ENCODE measurements around the gene PSME3IP1. TPM values are rescaled to one million over a fixed set of nuclear protein-coding genes. Genes with fewer than 3 reads are reported as not detected.

PSME3IP1 gene
- total RNA-seq, 1 donor from 2014 or later, result 77.8 TPM

- H3K4me1 ChIP-seq, result peaks cover 45% of the 10 kb centered on the region
- no peak overlapping the region for H3K4me3 ChIP-seq
- intact Hi-C loops (cut with DNase I), result no loop called here
- no peak for ATAC-seq
- no peaks in the 10 kb centered on the region for H3K27me3 ChIP-seq
- peaks cover 40% of the 10 kb centered on the region for H3K36me3 ChIP-seq
- TF ChIP-seq CTCF (IDR thresholded peaks at IDR 0.05), result no peak
- H3K9me3 ChIP-seq, result no peaks in the 10 kb centered on the region
- H3K27ac ChIP-seq, result no peak overlapping the region
- DNase-seq, result no peak
These were observed 35.0 kb downstream of the PSME3IP1 start for GRCh38 chr16:57150682-57151330.

GRCh38 chr16:57149391-57149790 lies 36.4 kb downstream of the PSME3IP1 start:
- Histone ChIP-seq H3K4me1 (peaks cover 49% of the 10 kb centered on the region), H3K27ac (peak overlapping the region; percentile 47), H3K9me3 (no peaks in the 10 kb centered on the region), H3K4me3 (no peak overlapping the region), H3K36me3 (peaks cover 26% of the 10 kb centered on the region), H3K27me3 (no peaks in the 10 kb centered on the region)
- ATAC-seq (no peak), DNase-seq (no peak)
- intact Hi-C loops (cut with DNase I), result no loop called here
- no peak for TF ChIP-seq CTCF (IDR thresholded peaks at IDR 0.05)

- no peak for TF ChIP-seq CTCF (IDR thresholded peaks at IDR 0.05)
- Histone ChIP-seq H3K27ac (peak overlapping the region; percentile 68), H3K27me3 (no peaks in the 10 kb centered on the region), H3K4me1 (peaks cover 49% of the 10 kb centered on the region), H3K9me3 (no peaks in the 10 kb centered on the region), H3K4me3 (no peak overlapping the region), H3K36me3 (peaks cover 17% of the 10 kb centered on the region)
- DNase-seq (no peak), ATAC-seq (no peak)
- intact Hi-C loops (cut with DNase I), result no loop called here
These were observed 37.4 kb downstream of the PSME3IP1 start for GRCh38 chr16:57148481-57148880.

GRCh38 chr16:57147381-57148221 lies 38.2 kb downstream of the PSME3IP1 start:
- peak overlapping the region; percentile 68 for H3K27ac ChIP-seq
- TF ChIP-seq CTCF (IDR thresholded peaks at IDR 0.05), result no peak

GRCh38 chr16:57146735-57147134 lies 39.1 kb downstream of the PSME3IP1 start:
- Histone ChIP-seq H3K27me3 (no peaks in the 10 kb centered on the region), H3K36me3 (no peaks in the 10 kb centered on the region), H3K4me3 (no peak overlapping the region), H3K9me3 (no peaks in the 10 kb centered on the region), H3K27ac (peak overlapping the region; percentile 68), H3K4me1 (peaks cover 60% of the 10 kb centered on the region)
- DNase-seq (no peak), ATAC-seq (peak; percentile 3)
- intact Hi-C loops (cut with DNase I), result no loop called here
- peak; percentile 10 for TF ChIP-seq CTCF (IDR thresholded peaks at IDR 0.05)

More at GRCh38 chr16:57147381-57148221, 38.2 kb downstream of the PSME3IP1 start:
- peaks cover 55% of the 10 kb centered on the region for H3K4me1 ChIP-seq
- intact Hi-C loops (cut with DNase I), result no loop called here
- H3K27me3 ChIP-seq, result no peaks in the 10 kb centered on the region
- ATAC-seq (peak; percentile 3), DNase-seq (no peak)
- peaks cover 8% of the 10 kb centered on the region for H3K36me3 ChIP-seq
- no peaks in the 10 kb centered on the region for H3K9me3 ChIP-seq
- no peak overlapping the region for H3K4me3 ChIP-seq

Data from upper lobe of right lung (tissue), 1 donor.